Body of pancreas (tissue), 4 donors: ENCODE data around the gene PPA1. TPM values are rescaled to one million over a fixed set of nuclear protein-coding genes. Genes with fewer than 3 reads are reported as not detected.
A peak's percentile ranks its signal among the peaks of the same experiment; 100 is the strongest.

Experiments
- ATAC-seq: fragments of 150-250 bp; one replicate; pipeline ENCODE4 v1.9.1; 2016
- DNase-seq, 4 donors: peaks; one replicate each; pipeline ENCODE4 v3.0.0-alpha.2; 2019
- H3K27ac ChIP-seq, 4 donors: fragments of 200-600 bp; sonication (generic); 1 replicate in 3 of 4; 2 replicates in 1 of 4; pipeline versions ENCODE4 v1.5.1 to v1.6.1; 2016 to 2019; ENCODE audit warnings: mild to moderate bottlenecking in 1 of 4, mixed read lengths in 1 of 4, moderate library complexity in 1 of 4
- H3K27me3 ChIP-seq, 2 donors: fragments of 200-600 bp; sonication (generic); one replicate each; pipeline ENCODE4 v1.6.0; 2016; ENCODE audit warnings: mild to moderate bottlenecking in 1 of 2
- H3K36me3 ChIP-seq, 2 donors: fragments of 200-600 bp; sonication (generic); replicated peaks in 1 of 2; 2 replicates each; pipeline ENCODE4 v1.5.1; 2016; ENCODE audit warnings: low read depth in 2 of 2; ENCODE audit not compliant: insufficient read depth in 1 of 2
- H3K4me1 ChIP-seq: fragments of 200-600 bp; sonication (generic); one replicate; pipeline ENCODE4 v1.6.0; 2016
- H3K4me3 ChIP-seq, 2 donors: fragments of 200-600 bp; sonication (generic); 1 replicate in 1 of 2; 2 replicates in 1 of 2; pipeline ENCODE4 v1.5.1; 2016 to 2019
- H3K9me3 ChIP-seq, 3 donors: fragments of 200-600 bp; sonication (generic); 1 replicate in 2 of 3; 2 replicates in 1 of 3; pipeline ENCODE4 v1.5.1; 2016
- POLR2A ChIP-seq, 3 donors: fragments of 450-650 bp; IDR thresholded peaks; one replicate each; pipeline ENCODE4 v1.6.1; 2016; ENCODE audit warnings: antibody characterized with exemption in 3 of 3, mild to moderate bottlenecking in 2 of 3
- WGBS, 2 donors: methylation state at CpG; one replicate each; pipeline ENCODE4 v1.1.5; 2017; 5-methylcytosine and 5-hydroxymethylcytosine counted together
- intact Hi-C: fragments of 100-400 bp; cut with DNase I; formaldehyde crosslinking; loops from one replicate; pipeline ENCODE4 v1.15.1; 2023
- total RNA-seq, 2 donors: library from RNA; depleted of rRNA; stranded (reverse); fragments of >200 nt; gene quantifications; one replicate each; pipeline ENCODE4 v1.1.0, GENCODE V29; 2016
- TF ChIP-seq, protein P1 (sequence below), 7 experiments: fragments of 450-650 bp in 4 of 7; fragments of 200-600 bp in 3 of 7; sonication (generic) in 3 of 7; IDR thresholded peaks; one replicate each; pipeline ENCODE4 v1.5.1; 2016 to 2019; ENCODE audit warnings: antibody characterized with exemption in 7 of 7

The PPA1 gene
- 100 to 1,000 TPM; 101 to 108 TPM for total RNA-seq

DNA sequence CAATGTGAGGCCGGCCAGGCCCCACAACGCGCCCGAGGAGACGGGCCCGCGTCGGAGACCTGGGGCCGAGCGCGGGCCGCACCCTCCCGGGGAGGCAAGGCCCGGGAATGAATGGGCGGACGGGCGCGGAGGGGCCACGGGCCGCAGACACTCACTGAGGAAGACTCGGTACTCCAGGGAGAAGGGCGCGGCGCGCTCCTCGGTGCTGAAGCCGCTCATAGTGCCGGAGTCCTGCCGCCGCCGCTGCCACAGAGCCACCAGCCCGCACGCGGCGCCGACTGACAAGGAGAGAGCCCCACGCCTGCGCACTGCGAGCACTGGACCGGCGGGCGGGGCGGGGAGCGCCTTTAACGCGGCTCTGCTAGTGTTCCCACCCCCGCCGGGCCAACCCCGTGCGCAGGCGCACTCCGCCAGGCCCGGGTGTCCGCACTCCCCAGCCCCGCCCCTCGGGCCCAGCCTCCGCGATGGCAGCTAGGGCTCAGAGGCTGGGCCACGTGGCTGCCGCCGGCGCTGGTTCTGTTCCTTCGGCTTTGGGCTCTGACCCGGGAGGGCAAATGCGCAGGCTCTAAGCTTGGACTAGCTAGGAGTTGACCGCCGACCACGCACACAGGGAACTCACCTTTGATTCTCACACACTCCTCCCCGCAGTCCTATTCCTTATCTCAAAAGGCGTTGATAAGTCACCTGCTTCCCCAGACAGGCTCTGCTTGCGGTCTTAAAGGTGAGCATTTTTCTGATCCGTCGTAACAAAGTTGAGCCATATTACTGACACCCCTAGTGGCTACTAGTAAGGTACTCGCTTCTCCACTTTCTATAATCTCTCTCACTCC, at the start of gene PPA1:
TSS of gene PPA1 (minus strand) at position 321 of the 830 bp plus-strand sequence. CDS start at position 219, 102 bp downstream.
- Histone ChIP-seq H3K36me3 (peaks cover 0 to 4% of the 10 kb centered on the region in 2 donors), H3K9me3 (no peaks in the 10 kb centered on the region), H3K4me3 (peak within 1 kb of the TSS; percentile 76 to 85), H3K27me3 (no peaks in the 10 kb centered on the region), H3K4me1 (peaks cover 26% of the 10 kb centered on the region), H3K27ac (peak within 1 kb of the TSS; percentile 89 to 97 (median 95))
- intact Hi-C loops: loop anchor here (5.0 kb wide), 1 partner anchor 129 kb away; no protein-coding TSS in a partner anchor
- TF ChIP-seq, protein P1, sequence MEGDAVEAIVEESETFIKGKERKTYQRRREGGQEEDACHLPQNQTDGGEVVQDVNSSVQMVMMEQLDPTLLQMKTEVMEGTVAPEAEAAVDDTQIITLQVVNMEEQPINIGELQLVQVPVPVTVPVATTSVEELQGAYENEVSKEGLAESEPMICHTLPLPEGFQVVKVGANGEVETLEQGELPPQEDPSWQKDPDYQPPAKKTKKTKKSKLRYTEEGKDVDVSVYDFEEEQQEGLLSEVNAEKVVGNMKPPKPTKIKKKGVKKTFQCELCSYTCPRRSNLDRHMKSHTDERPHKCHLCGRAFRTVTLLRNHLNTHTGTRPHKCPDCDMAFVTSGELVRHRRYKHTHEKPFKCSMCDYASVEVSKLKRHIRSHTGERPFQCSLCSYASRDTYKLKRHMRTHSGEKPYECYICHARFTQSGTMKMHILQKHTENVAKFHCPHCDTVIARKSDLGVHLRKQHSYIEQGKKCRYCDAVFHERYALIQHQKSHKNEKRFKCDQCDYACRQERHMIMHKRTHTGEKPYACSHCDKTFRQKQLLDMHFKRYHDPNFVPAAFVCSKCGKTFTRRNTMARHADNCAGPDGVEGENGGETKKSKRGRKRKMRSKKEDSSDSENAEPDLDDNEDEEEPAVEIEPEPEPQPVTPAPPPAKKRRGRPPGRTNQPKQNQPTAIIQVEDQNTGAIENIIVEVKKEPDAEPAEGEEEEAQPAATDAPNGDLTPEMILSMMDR (IDR thresholded peaks at IDR 0.05): peak; percentile 11 to 58 (median 39)
- peak; percentile 89 to 97 (median 93) for TF ChIP-seq POLR2A (IDR thresholded peaks at IDR 0.05)
- 0% methylated on average over 9 to 60 of the region's 74 CpGs for WGBS, 2 donors
- peak; percentile 98 to 99 (median 98) for DNase-seq
- ATAC-seq: peak; percentile 95

DNA sequence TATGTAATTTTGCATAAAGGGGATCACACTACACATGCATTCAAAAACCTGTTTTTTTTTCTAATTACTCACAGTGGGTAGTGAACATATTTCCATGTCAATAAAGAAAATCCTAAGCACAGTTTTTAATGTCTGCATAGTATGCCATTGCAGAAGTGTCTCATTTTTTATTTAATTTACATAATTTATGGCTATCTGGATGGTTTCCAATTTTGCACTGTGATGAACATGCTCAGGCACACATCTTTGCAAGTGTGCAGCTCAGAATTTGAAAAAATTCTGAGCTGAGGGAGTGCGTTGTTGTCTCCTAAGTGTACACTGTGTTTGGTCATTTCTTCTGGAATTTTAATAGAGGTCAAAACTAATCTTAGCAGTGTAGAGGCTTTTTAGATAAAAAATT, 48.4 kb upstream of the PPA1 start:
- DNase-seq (no peak), ATAC-seq (no peak)
- no peak for TF ChIP-seq POLR2A (IDR thresholded peaks at IDR 0.05)
- TF ChIP-seq, protein P1 (IDR thresholded peaks at IDR 0.05): no peak
- Histone ChIP-seq H3K4me3 (no peak overlapping the region), H3K4me1 (peaks cover 9% of the 10 kb centered on the region), H3K27me3 (peaks cover 3 to 20% of the 10 kb centered on the region in 2 donors), H3K27ac (no peak overlapping the region), H3K36me3 (no peaks in the 10 kb centered on the region), H3K9me3 (no peaks in the 10 kb centered on the region)
- intact Hi-C loops: no loop called here
- 58 to 96% methylated on average over 1 of the region's 1 CpG for WGBS, 2 donors

DNA sequence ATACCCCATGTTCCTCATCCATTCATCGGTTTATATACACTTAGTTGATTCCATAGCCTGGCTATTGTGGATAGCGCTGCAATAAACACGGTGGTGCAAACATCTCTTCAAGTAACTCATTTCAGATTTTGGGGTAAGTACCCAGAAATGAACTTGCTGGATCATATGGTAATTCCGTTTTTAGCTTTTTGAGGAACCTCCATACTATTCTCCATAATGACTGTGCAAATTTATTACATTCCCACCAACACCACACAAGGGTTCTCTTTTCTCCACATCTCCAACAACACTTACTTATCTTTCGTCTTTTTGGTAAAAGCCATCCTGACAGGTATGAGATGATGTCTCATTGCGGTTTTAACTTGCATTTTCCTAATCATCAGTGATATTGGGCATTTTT, 46.9 kb upstream of the PPA1 start:
- TF ChIP-seq POLR2A (IDR thresholded peaks at IDR 0.05): no peak
- TF ChIP-seq, protein P1 (IDR thresholded peaks at IDR 0.05): no peak
- no peak overlapping the region for H3K4me3 ChIP-seq
- intact Hi-C loops: no loop called here
- H3K27me3 ChIP-seq: peaks cover 3 to 16% of the 10 kb centered on the region in 2 donors
- DNase-seq: no peak
- no peaks in the 10 kb centered on the region for H3K9me3 ChIP-seq
- no peak for ATAC-seq
- H3K27ac ChIP-seq: no peak overlapping the region
- H3K4me1 ChIP-seq: peaks cover 9% of the 10 kb centered on the region
- H3K36me3 ChIP-seq: no peaks in the 10 kb centered on the region
- 79 to 88% methylated on average over 6 of the region's 6 CpGs for WGBS, 2 donors

DNA sequence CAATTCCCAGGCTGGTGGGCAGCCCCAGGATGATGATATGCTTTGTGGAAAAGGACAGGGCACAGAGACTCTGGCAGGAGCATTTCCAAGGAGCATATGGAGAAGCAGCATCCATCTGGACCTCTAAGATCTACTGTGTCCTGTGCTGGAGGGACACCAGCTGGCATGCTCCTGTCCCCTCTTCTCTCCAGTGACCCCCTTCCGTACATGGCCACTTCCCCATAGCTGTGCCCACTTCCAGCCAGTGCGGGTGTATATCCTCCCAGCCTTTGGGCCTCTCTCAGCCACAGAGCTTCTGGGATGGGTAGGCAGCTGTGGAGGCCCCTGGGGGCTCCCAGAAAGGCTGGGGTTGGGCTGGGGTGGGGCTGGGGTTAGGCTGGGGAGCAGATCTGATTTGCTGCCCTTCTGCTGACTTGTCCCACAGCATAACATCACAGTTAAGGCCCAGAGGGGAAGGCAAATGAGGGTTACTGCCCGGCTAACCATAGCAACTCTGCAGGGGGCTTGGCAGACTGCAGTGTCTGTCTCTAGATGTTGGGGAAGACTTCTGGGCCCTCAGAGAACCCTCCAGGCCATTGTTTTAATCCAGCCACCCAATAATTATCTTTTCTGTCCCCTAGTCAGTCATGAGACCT, 44.3 kb upstream of the PPA1 start:
- intact Hi-C loops: no loop called here
- Histone ChIP-seq H3K4me1 (no peaks in the 10 kb centered on the region), H3K27ac (no peak overlapping the region), H3K36me3 (no peaks in the 10 kb centered on the region), H3K27me3 (no peaks in the 10 kb centered on the region), H3K4me3 (no peak overlapping the region), H3K9me3 (no peaks in the 10 kb centered on the region)
- ATAC-seq: no peak
- WGBS, 2 donors: 87 to 100% methylated on average over 1 to 3 of the region's 3 CpGs
- TF ChIP-seq, protein P1 (IDR thresholded peaks at IDR 0.05): no peak
- TF ChIP-seq POLR2A (IDR thresholded peaks at IDR 0.05): no peak
- DNase-seq: no peak
